B cell (primary cell): ENCODE measurements around the gene SEMA4C. TPM values are rescaled to one million over a fixed set of nuclear protein-coding genes. Genes with fewer than 3 reads are reported as not detected.

Source experiments
- ATAC-seq: fragments of 200-7000 bp; cut with Tn5 transposase; one replicate; pipeline ENCODE4 v1.10.0; 2021; ENCODE audit warnings: low read depth, mild to moderate bottlenecking, moderate number of reproducible peaks, moderate library complexity
- CTCF ChIA-PET: fragments of 350-600 bp; sonication (Branson Sonifier 250); formaldehyde crosslinking; loops from one replicate; lab custom pipeline; 2021; ENCODE audit warnings: antibody characterized with exemption, inconsistent platforms; lab: Charles Lee
- POLR2A ChIA-PET: fragments of 350-600 bp; sonication (Branson Sonifier 250); formaldehyde crosslinking; loops from one replicate; lab custom pipeline; 2021; ENCODE audit warnings: antibody characterized with exemption; lab: Charles Lee
- DNase-seq: peaks from one replicate; pipeline ENCODE4 v3.0.0; 2013
- H2AFZ ChIP-seq: 2 replicates; pipeline ENCODE4 v1.6.1; 2012; ENCODE audit warnings: mild to moderate bottlenecking, low read depth, low read length; ENCODE audit not compliant: insufficient read depth, poor library complexity, severe bottlenecking
- H3K27ac ChIP-seq, 2 donors: 1 replicate in 1 of 2; 2 replicates in 1 of 2; pipeline ENCODE4 v1.5.1; 2012 to 2013; ENCODE audit warnings: low read length in 2 of 2, mild to moderate bottlenecking in 2 of 2, moderate library complexity in 1 of 2
- H3K27me3 ChIP-seq, 4 experiments: fragments of 200-600 bp in 1 of 4; sonication (generic) in 1 of 4; replicated peaks in 1 of 4; 1 replicate in 2 of 4; 2 replicates in 2 of 4; pipeline versions ENCODE4 v1.6.1 to v1.7.0; 2013 to 2016; ENCODE audit warnings: low read length in 3 of 4, mild to moderate bottlenecking in 2 of 4, mixed read lengths in 1 of 4, moderate library complexity in 1 of 4; ENCODE audit not compliant: insufficient read depth in 4 of 4, control insufficient read depth in 3 of 4; ENCODE audit errors: control extremely low read depth in 1 of 4
- H3K36me3 ChIP-seq, 2 experiments: replicated peaks in 1 of 2; 1 replicate in 1 of 2; 2 replicates in 1 of 2; pipeline versions ENCODE4 v1.6.1 to v1.7.1; 2013; ENCODE audit warnings: low read length in 1 of 2; ENCODE audit not compliant: insufficient read depth in 2 of 2, control insufficient read depth in 1 of 2; ENCODE audit errors: control extremely low read depth in 1 of 2, extremely low read depth in 1 of 2
- H3K4me1 ChIP-seq, 2 donors: fragments of 200-600 bp in 1 of 2; sonication (generic) in 1 of 2; 1 replicate in 1 of 2; 2 replicates in 1 of 2; pipeline versions ENCODE4 v1.5.1 to v1.6.1; 2013 to 2017; ENCODE audit warnings: low read length in 2 of 2; ENCODE audit not compliant: control insufficient read depth in 2 of 2, insufficient read depth in 2 of 2
- H3K4me2 ChIP-seq: replicated peaks from 2 replicates; pipeline ENCODE3; 2012; ENCODE audit warnings: mild to moderate bottlenecking, low read depth, low read length; ENCODE audit not compliant: poor library complexity, severe bottlenecking
- H3K4me3 ChIP-seq, 5 experiments: fragments of 200-600 bp in 1 of 5; sonication (generic) in 1 of 5; 1 replicate in 3 of 5; 2 replicates in 2 of 5; pipeline versions ENCODE4 v1.5.1 to v1.7.0; 2011 to 2016; ENCODE audit warnings: low read length in 4 of 5, mild to moderate bottlenecking in 4 of 5, low read depth in 2 of 5, control low read depth in 1 of 5, moderate library complexity in 1 of 5; ENCODE audit not compliant: insufficient read depth in 1 of 5; ENCODE audit errors: control extremely low read depth in 1 of 5, extremely low read depth in 1 of 5
- H3K79me2 ChIP-seq: fragments of 200-600 bp; sonication (generic); one replicate; pipeline ENCODE4 v1.6.0; 2016; ENCODE audit warnings: low read length; ENCODE audit not compliant: control insufficient read depth, insufficient read depth
- H3K9ac ChIP-seq: fragments of 200-600 bp; sonication (generic); 2 replicates; pipeline ENCODE4 v1.6.1; 2017; ENCODE audit warnings: mild to moderate bottlenecking, low read length, moderate library complexity
- H3K9me3 ChIP-seq, 3 donors: one replicate each; pipeline versions ENCODE4 v1.6.1 to v1.7.1; 2013; ENCODE audit warnings: low read length in 2 of 3; ENCODE audit not compliant: control insufficient read depth in 2 of 3, insufficient read depth in 1 of 3; ENCODE audit errors: control extremely low read depth in 1 of 3
- H4K20me1 ChIP-seq: 2 replicates; pipeline ENCODE4 v1.6.0; 2012; ENCODE audit warnings: mild to moderate bottlenecking, low read length; ENCODE audit not compliant: insufficient read depth, control insufficient read depth, poor library complexity, severe bottlenecking
- H3K27ac Mint-ChIP-seq: one replicate; pipeline ENCODE4 v1.8.0; 2021; ENCODE audit warnings: mixed read lengths
- H3K27me3 Mint-ChIP-seq: one replicate; pipeline ENCODE4 v1.8.0; 2021; ENCODE audit warnings: mixed read lengths
- H3K4me1 Mint-ChIP-seq: one replicate; pipeline ENCODE4 v1.8.0; 2021; ENCODE audit warnings: mixed read lengths
- H3K4me3 Mint-ChIP-seq: one replicate; pipeline ENCODE4 v1.8.0; 2021; ENCODE audit warnings: mixed read lengths
- H3K9me3 Mint-ChIP-seq: one replicate; pipeline ENCODE4 v1.8.0; 2022; ENCODE audit warnings: mixed read lengths; ENCODE audit not compliant: insufficient read depth
- EZH2 ChIP-seq: IDR thresholded peaks from 2 replicates; pipeline ENCODE4 v1.6.1; 2012; ENCODE audit warnings: borderline replicate concordance, low read depth, mild to moderate bottlenecking, moderate library complexity, low read length; ENCODE audit not compliant: insufficient read depth, poor library complexity, severe bottlenecking
- WGBS: methylation state at CpG from one replicate; pipeline ENCODE4 v1.1.5; 2013; ENCODE audit warnings: missing lambda C conversion rate; ENCODE audit not compliant: insufficient coverage; 5-methylcytosine and 5-hydroxymethylcytosine counted together
- intact Hi-C: fragments of 100-400 bp; cut with micrococcal nuclease; formaldehyde crosslinking; loops from one replicate; pipeline ENCODE4 v1.10.0; 2022
- polyA plus RNA-seq: library from polyadenylated mRNA; depleted of rRNA; stranded (reverse); fragments of >200 nt; gene quantifications from 2 replicates; pipeline ENCODE4 v1.2.3, GENCODE V29; 2012
- total RNA-seq, 2 donors: library from RNA; stranded (reverse); fragments of 120-200 nt in 1 of 2; gene quantifications; 1 replicate in 1 of 2; 2 replicates in 1 of 2; pipeline versions ENCODE4 v1.2.3 to v1.2.4, GENCODE V29; 2013 to 2022
- TF ChIP-seq, protein P1 (sequence below): fragments of 200-600 bp; IDR thresholded peaks from one replicate; pipeline ENCODE4 v1.8.0; 2022; ENCODE audit warnings: antibody characterized with exemption, mild to moderate bottlenecking

The SEMA4C gene
- total and polyA plus RNA-seq, 2 donors (not counting 1 experiment from before 2014, with no cell fraction given): 0.28 to 0.94 TPM

DNA sequence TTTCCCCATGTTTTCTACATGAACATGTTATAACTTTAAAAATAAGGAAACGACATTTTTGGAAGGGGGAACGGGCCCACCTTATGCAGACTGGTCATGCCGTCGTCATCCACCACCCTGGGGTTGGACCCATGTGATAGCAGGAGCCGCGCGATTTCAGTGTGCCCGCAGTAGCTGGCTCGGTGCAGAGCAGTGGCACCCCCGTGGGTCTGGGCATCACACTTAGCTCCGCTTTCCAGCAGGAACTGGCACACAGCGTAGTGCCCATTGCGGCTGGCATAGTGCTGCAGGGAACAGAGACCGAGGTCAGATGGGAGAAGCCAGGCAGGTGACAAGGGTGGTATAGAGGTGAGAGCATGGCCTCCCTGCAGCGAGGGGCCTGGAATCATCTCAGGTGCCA, 16.6 kb downstream of the SEMA4C start:
- no peak overlapping the region for H3K9ac ChIP-seq
- H3K4me1 ChIP-seq: peaks cover 11 to 12% of the 10 kb centered on the region in 2 donors
- no peak overlapping the region for H3K27ac Mint-ChIP-seq
- no peak overlapping the region for H3K4me3 Mint-ChIP-seq
- no peak for DNase-seq
- ATAC-seq: no peak
- H3K9me3 ChIP-seq: no peaks in the 10 kb centered on the region
- H3K9me3 Mint-ChIP-seq: no peaks in the 10 kb centered on the region
- peaks cover 6% of the 10 kb centered on the region for H4K20me1 ChIP-seq
- TF ChIP-seq EZH2: no peak
- TF ChIP-seq, protein P1, sequence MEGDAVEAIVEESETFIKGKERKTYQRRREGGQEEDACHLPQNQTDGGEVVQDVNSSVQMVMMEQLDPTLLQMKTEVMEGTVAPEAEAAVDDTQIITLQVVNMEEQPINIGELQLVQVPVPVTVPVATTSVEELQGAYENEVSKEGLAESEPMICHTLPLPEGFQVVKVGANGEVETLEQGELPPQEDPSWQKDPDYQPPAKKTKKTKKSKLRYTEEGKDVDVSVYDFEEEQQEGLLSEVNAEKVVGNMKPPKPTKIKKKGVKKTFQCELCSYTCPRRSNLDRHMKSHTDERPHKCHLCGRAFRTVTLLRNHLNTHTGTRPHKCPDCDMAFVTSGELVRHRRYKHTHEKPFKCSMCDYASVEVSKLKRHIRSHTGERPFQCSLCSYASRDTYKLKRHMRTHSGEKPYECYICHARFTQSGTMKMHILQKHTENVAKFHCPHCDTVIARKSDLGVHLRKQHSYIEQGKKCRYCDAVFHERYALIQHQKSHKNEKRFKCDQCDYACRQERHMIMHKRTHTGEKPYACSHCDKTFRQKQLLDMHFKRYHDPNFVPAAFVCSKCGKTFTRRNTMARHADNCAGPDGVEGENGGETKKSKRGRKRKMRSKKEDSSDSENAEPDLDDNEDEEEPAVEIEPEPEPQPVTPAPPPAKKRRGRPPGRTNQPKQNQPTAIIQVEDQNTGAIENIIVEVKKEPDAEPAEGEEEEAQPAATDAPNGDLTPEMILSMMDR: no peak
- peaks cover 17% of the 10 kb centered on the region for H3K4me1 Mint-ChIP-seq
- H3K79me2 ChIP-seq: peaks cover 20% of the 10 kb centered on the region
- WGBS: over 99% methylated on average over 13 of the region's 15 CpGs
- no peaks in the 10 kb centered on the region for H3K27me3 ChIP-seq
- H2AFZ ChIP-seq: no peak overlapping the region
- H3K4me3 ChIP-seq: no peak overlapping the region
- no peaks in the 10 kb centered on the region for H3K27me3 Mint-ChIP-seq
- POLR2A ChIA-PET: no interaction called here
- CTCF ChIA-PET: interaction anchor here (1.1 kb wide), 1 partner anchor 101 kb away, joined by 3 read pairs; no protein-coding TSS in a partner anchor
- intact Hi-C loops: no loop called here
- no peak overlapping the region for H3K27ac ChIP-seq
- no peak overlapping the region for H3K4me2 ChIP-seq
- H3K36me3 ChIP-seq: peaks cover 2 to 33% of the 10 kb centered on the region in 2 experiments

DNA sequence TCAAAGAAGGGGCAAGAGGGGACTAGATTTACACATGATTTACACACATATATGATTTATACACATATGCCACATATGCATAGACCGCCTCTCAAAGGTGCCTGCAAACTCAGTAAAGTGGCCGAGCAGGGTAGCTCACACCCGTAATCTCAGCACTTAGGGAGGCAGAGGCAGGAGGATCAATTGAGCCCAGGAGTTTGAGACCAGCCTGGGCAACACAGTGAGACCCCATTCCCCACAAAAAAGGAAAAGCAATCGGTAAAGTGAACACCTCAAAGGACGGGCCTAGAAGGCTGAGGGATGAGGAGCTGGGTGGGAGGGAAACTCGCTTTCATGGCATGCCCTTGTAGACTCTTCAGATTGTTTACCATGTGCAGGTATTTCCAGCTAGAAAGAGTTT, 17.2 kb downstream of the SEMA4C start:
- H3K36me3 ChIP-seq: peaks cover 2 to 39% of the 10 kb centered on the region in 2 experiments
- H3K27ac ChIP-seq: no peak overlapping the region
- intact Hi-C loops: no loop called here
- CTCF ChIA-PET: interaction anchor here (1.1 kb wide), 1 partner anchor 101 kb away, joined by 3 read pairs; no protein-coding TSS in a partner anchor
- H3K4me3 ChIP-seq: no peak overlapping the region
- WGBS: 100% methylated on average over 2 of the region's 6 CpGs
- H3K4me3 Mint-ChIP-seq: no peak overlapping the region
- H3K27me3 ChIP-seq: no peaks in the 10 kb centered on the region
- POLR2A ChIA-PET: interaction anchor here (0.7 kb wide), 1 partner anchor 50 kb away, joined by 7 read pairs; no protein-coding TSS in a partner anchor
- H3K4me2 ChIP-seq: no peak overlapping the region
- H3K9me3 ChIP-seq: no peaks in the 10 kb centered on the region
- H3K79me2 ChIP-seq: peaks cover 20% of the 10 kb centered on the region
- H3K27me3 Mint-ChIP-seq: no peaks in the 10 kb centered on the region
- H3K27ac Mint-ChIP-seq: no peak overlapping the region
- no peak for ATAC-seq
- H3K4me1 ChIP-seq: peaks cover 11 to 12% of the 10 kb centered on the region in 2 donors
- no peak overlapping the region for H3K9ac ChIP-seq
- peaks cover 6% of the 10 kb centered on the region for H4K20me1 ChIP-seq
- H3K4me1 Mint-ChIP-seq: peaks cover 15% of the 10 kb centered on the region
- DNase-seq: no peak
- H2AFZ ChIP-seq: no peak overlapping the region
- no peaks in the 10 kb centered on the region for H3K9me3 Mint-ChIP-seq
- TF ChIP-seq, protein P1: no peak
- no peak for TF ChIP-seq EZH2
